Measurements from ENCODE around the gene GPN2.

DNA sequence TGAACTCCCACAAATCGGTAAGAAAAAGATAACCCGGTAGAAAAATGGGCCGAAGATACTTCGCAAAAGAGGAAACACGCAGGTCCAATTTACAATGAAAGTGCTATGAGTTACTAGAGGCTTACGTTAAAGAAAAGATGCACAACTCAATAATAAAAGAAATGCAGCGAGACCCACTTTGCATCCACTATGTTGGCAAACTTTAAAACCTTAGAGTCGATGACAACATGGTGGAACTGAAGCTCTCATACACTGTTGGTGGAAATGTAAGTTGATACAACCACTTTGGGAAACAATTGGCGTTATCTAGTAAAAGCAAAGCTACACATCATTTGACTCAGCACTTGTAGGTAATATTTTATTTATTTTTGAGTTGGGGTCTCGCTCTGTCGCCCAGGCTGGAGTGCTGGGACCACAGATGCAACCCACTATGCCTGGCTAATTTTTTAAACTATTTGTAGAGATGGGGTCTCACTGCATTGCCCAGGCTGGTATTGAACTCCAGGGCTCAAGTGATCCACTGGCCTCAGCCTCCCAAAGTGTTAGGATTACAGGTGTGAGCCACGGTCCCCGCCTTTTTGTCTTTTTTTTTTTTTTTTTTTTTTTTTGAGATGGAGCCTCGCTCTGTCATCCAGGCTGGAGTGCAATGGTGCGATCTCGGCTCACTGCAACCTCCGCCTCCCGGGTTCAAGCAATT, 10.9 kb upstream of the GPN2 start:
- TF ChIP-seq, protein P1, sequence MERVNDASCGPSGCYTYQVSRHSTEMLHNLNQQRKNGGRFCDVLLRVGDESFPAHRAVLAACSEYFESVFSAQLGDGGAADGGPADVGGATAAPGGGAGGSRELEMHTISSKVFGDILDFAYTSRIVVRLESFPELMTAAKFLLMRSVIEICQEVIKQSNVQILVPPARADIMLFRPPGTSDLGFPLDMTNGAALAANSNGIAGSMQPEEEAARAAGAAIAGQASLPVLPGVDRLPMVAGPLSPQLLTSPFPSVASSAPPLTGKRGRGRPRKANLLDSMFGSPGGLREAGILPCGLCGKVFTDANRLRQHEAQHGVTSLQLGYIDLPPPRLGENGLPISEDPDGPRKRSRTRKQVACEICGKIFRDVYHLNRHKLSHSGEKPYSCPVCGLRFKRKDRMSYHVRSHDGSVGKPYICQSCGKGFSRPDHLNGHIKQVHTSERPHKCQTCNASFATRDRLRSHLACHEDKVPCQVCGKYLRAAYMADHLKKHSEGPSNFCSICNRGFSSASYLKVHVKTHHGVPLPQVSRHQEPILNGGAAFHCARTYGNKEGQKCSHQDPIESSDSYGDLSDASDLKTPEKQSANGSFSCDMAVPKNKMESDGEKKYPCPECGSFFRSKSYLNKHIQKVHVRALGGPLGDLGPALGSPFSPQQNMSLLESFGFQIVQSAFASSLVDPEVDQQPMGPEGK (CRISPR knock-in tag; IDR thresholded peaks at IDR 0.05; ENCODE audit: borderline replicate concordance) = no peak
- TF ChIP-seq, protein P2, sequence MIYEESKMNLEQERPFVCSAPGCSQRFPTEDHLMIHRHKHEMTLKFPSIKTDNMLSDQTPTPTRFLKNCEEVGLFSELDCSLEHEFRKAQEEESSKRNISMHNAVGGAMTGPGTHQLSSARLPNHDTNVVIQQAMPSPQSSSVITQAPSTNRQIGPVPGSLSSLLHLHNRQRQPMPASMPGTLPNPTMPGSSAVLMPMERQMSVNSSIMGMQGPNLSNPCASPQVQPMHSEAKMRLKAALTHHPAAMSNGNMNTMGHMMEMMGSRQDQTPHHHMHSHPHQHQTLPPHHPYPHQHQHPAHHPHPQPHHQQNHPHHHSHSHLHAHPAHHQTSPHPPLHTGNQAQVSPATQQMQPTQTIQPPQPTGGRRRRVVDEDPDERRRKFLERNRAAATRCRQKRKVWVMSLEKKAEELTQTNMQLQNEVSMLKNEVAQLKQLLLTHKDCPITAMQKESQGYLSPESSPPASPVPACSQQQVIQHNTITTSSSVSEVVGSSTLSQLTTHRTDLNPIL (CRISPR knock-in tag; IDR thresholded peaks at IDR 0.05; ENCODE audit: low read depth) = no peak
- no peak for TF ChIP-seq GLIS3 (CRISPR knock-in tag; IDR thresholded peaks at IDR 0.05)
- TF ChIP-seq, protein P3, sequence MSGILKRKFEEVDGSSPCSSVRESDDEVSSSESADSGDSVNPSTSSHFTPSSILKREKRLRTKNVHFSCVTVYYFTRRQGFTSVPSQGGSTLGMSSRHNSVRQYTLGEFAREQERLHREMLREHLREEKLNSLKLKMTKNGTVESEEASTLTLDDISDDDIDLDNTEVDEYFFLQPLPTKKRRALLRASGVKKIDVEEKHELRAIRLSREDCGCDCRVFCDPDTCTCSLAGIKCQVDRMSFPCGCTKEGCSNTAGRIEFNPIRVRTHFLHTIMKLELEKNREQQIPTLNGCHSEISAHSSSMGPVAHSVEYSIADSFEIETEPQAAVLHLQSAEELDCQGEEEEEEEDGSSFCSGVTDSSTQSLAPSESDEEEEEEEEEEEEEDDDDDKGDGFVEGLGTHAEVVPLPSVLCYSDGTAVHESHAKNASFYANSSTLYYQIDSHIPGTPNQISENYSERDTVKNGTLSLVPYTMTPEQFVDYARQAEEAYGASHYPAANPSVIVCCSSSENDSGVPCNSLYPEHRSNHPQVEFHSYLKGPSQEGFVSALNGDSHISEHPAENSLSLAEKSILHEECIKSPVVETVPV (CRISPR knock-in tag; IDR thresholded peaks at IDR 0.05) = no peak

Measured in SK-N-SH treated with all-trans-retinoic acid at 6 μM for 48 hours (cell line).